ENCODE data around the gene PRELP.
"Not testable (repeated sequence)": the region's sequence is repeated elsewhere in the genome, so short reads cannot be mapped to it uniquely, and the experiment has no call there.

Gene PRELP

GRCh38 chr1:203453616-203454015 lies 22.0 kb upstream of the PRELP start:
- no peak for DNase-seq (ENCODE audit: low read depth in 2 of 2)

GRCh38 chr1:203454986-203455471 lies 20.6 kb upstream of the PRELP start:
- no peak for DNase-seq (ENCODE audit: low read depth in 2 of 2)

DNA sequence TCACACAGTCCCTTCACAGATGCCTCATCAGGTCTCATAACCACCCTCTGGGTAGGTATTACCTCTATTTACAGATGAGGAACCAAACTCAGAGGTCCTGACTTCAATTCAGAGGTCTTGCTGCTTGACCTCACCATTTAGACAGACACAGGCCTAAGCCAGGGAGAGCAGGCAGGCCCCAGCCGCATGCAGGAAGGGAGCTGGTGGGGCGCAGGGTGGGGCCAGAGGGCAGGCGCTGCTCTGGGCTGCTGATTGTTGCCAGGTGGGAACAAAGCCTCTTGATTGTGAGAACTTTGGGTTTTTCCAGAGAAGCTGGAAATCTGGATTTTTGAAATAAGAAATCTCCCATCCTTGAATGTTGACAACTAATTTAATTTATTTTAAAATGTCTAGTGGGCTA lies 19.9 kb upstream of the PRELP start:
- no peak for DNase-seq (ENCODE audit: low read depth in 2 of 2)

GRCh38 chr1:203456577-203456976 lies 19.0 kb upstream of the PRELP start:
- DNase-seq (ENCODE audit: low read depth in 2 of 2), result no peak

GRCh38 chr1:203458078-203458477 lies 17.5 kb upstream of the PRELP start:
- DNase-seq (ENCODE audit: low read depth in 2 of 2), result no peak

GRCh38 chr1:203459671-203460201 lies 15.9 kb upstream of the PRELP start:
- no peak for DNase-seq (ENCODE audit: low read depth in 2 of 2)

DNA sequence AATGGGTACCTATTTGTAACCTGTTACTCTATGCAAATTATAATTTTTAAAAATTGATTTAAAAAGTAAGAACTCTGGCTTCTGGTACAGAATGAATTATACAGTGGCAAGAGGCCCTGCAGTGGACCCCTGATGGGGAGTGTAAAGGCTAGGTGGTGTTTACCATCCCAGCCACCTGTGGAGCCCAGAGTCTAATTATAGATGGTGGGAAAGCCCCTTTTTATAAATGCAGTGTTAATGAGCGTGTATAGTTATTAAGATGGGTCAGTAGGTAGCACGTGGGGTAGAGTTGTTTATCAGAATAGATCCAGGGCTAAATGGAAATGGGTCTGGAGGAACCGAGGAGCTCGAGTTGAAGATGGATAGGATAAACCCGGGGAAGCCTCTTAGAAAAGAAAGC lies 13.9 kb upstream of the PRELP start:
- DNase-seq (ENCODE audit: low read depth in 2 of 2), result no peak

GRCh38 chr1:203462143-203462542 lies 13.5 kb upstream of the PRELP start:
- DNase-seq (ENCODE audit: low read depth in 2 of 2), result no peak

DNA sequence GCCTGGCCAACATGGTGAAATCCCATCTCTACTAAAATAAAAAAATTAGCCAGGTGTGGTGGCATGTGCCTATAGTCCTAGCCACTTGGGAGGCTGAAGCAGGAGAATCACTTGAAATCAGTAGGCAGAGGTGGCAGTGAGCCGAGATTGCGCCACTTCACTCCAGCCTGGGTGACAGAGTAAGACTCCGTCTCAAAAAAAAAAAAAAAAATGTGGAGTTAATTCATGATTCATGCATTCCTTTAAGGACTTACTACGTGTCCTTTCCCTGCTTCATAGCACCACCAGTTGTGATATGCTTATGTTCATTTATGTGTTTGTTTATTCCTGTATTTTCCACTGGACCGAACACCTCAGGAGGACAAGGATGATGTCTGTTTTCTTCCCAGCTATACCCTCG lies 12.7 kb upstream of the PRELP start:
- no peak for DNase-seq (ENCODE audit: low read depth in 2 of 2)

GRCh38 chr1:203463469-203464062 lies 12.0 kb upstream of the PRELP start:
- no peak for DNase-seq (ENCODE audit: low read depth in 2 of 2)

- no peak for DNase-seq (ENCODE audit: low read depth in 2 of 2)
Measured at GRCh38 chr1:203464226-203464625, 11.4 kb upstream of the PRELP start.

GRCh38 chr1:203464743-203465142 lies 10.9 kb upstream of the PRELP start:
- DNase-seq (ENCODE audit: low read depth in 2 of 2), result no peak

DNA sequence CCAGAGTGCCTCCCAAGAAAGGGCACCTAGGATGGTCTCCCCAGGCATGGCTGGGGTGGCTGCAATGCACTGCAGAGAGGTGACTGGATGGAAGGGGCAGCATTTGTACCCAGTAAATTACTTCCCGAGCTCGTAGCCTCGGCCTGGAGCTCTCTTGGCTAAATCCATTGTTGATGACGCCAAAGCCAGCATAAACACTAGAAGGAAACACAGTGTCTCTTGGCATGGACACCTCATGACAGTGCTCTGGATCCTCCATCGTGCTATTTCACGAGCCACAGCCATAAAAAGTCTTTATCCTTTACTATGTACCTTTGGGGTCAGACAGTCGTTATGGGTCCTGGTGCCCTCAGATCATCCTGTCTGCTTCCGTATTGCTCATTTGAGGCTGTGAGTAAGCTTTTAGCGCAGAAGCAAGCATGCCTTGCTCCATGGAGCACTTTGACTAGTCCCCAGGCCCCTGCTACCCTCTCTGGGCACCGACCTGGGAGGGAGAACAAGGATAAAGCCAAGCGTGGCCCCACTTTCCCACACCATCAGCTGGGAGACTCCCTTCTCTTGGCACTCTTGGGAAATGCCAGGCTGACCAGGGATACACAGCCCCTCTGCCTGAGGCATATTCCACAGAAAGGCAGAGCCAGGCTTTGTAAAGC lies 10.3 kb upstream of the PRELP start:
- DNase-seq (ENCODE audit: low read depth in 2 of 2), result no peak

DNA sequence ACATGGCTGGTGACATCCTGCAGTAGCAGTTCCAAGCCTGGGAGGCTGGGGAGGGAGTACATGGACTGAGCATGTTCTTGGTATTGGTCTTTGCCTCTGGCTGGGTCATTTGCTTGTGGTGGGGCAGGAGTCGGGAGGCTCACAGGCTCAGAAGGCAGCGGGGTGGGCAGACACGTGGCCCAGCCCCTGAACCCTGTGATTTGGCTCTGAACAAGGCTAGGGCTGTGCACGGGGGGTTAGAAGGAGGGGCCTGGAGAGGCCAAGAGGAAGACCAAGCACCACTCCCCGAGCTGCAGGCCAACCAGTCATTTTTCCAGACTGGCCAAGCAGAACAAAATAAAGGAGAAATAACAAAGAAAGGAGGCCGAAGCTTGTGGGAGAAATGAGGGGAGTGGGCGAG lies 9.7 kb upstream of the PRELP start:
- DNase-seq (ENCODE audit: low read depth in 2 of 2), result no peak

DNA sequence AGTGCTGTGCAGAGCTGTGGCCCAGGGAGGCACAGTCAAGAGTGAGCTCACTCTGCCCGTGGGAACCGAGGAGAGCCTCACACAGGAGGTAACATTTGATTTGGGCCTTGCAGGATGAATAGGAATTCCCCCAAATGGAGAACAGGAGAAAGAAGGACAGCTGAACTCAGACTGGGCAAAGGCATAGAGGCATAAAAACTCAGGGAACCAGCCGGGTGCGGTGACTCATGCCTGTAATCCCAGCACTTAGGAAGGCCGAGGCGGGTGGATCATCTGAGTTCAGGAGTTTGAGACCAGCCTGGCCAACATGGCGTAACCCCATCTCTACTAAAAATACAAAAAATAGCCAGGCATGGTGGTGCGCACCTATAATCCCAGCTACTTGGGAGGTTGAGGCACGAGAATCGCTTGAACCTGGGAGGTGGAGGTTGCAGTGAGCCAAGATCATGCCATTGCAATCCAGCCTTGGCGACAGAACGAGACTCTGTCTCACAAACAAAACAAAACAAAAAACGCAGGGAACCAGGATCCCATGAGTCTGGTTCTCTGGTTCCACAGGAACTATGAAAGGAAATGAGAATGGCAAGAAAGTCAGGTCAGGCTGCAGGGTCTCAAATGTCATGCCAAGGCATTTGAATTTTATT lies 8.6 kb upstream of the PRELP start:
- DNase-seq (ENCODE audit: low read depth in 2 of 2), result not testable (repeated sequence)

DNA sequence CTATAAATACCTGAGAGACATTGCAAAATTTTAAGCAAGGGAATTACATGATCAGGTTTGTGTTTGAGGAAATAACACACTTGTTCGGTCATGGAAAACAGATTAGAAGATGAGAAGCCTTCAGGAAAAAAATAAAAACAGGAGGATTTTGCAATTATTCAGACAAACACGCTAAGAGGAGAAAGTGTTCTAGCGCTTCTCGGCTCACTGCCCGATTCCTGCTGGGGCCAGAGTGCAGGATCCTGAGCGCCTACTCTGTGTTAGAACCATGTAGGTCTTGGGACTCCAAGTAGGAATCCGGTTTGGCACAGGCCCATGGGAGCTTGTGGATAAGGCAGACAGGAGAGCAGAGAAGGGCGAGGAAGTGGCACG lies 8.1 kb upstream of the PRELP start:
- no peak for DNase-seq (ENCODE audit: low read depth in 2 of 2)

DNA sequence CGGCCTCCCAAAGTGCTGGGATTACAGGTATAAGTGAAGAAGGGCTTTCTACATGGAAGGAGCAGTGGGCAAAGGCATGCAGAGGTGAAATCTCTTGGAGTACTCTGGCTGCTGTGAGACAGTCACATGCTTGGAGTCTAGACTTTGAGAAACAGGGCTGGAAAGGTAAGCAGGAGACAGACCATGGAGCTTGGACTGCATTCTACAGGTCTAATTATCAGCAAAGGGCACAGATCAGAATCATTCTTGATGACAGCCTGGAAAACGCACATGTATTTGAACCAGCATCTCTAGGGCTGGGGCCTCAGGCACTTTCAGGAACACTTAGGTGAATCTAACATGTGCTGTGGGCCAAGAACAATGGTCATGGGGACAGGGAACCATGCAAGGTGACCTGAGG lies 7.3 kb upstream of the PRELP start:
- no peak for DNase-seq (ENCODE audit: low read depth in 2 of 2)

DNA sequence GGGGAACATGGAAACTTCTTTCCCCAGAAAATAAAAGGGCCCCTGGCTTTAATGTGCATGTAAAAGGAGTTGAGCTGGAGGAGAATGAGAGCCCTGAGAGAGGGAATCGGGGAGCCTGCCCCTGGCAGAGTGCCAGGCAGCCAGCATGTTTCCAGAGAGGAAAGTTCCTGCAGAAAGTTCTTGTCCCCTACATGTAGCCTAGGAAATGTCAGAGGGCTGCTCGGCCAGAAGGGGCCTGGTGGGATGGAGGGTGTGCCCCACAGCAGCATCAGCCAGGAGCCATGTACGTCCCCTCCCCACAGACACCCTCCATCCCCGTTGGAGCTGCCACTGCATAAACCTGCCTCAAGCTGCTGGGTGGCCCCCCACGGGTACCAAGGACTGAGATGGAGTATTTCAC lies 5.4 kb upstream of the PRELP start:
- DNase-seq (ENCODE audit: low read depth in 2 of 2), result no peak

GRCh38 chr1:203471841-203472240 lies 3.8 kb upstream of the PRELP start:
- no peak for DNase-seq (ENCODE audit: low read depth in 2 of 2)

GRCh38 chr1:203473281-203473680 lies 2.3 kb upstream of the PRELP start:
- DNase-seq (ENCODE audit: low read depth in 2 of 2), result no peak

DNA sequence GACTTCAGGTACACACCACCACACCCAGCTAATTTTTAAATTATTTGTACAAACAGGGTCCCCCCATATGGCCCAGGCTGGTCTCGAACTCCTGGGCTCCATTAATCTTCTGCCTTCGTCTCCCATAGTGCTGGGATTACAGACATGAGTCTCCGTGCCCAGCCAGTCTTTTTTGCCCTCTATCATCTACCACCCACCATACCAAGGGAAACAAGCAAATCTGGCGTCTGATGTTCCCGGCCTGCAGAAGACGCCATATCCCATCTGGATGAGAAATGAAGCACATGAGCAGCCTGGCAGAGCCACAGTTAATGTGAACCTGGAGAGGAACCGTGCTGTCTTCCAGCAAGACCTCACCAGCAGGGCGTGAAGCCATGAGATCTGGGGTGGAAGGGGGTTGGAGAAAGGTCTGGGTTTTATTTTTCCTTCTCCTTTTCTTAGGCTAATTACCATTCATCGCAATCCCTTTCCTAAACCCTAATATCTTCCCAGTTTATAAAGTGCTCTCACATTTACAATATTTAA lies 1.8 kb upstream of the PRELP start:
- no peak for DNase-seq (ENCODE audit: low read depth in 2 of 2)

- no peak for DNase-seq (ENCODE audit: low read depth in 2 of 2)
Measured at GRCh38 chr1:203476216-203476814, 709 bp downstream of the PRELP start.

All from stimulated activated CD4-positive, alpha-beta T cell treated with anti-CD3 and anti-CD28 coated beads, Interleukin-12 subunit alpha, Interleukin-12 subunit beta, amount 100 ng/mL, for 24 hours (primary cell).